GM12864 (cell line): ENCODE measurements around the gene CAMK2B.

Experiments
- DNase-seq: peaks from one replicate; pipeline ENCODE4 v3.0.0-alpha.2; 2011; ENCODE audit warnings: low read depth
- H3K4me3 ChIP-seq: 2 replicates; pipeline ENCODE4 v1.5.1; 2011; ENCODE audit warnings: mild to moderate bottlenecking, low read depth, low read length, control low read depth
- TF ChIP-seq, protein P1 (sequence below): IDR thresholded peaks from 2 replicates; pipeline ENCODE4 v1.5.1; 2011; ENCODE audit warnings: low read depth, mild to moderate bottlenecking, moderate library complexity, low read length, control low read depth, inconsistent platforms; ENCODE audit errors: missing control alignments

The CAMK2B gene

DNA sequence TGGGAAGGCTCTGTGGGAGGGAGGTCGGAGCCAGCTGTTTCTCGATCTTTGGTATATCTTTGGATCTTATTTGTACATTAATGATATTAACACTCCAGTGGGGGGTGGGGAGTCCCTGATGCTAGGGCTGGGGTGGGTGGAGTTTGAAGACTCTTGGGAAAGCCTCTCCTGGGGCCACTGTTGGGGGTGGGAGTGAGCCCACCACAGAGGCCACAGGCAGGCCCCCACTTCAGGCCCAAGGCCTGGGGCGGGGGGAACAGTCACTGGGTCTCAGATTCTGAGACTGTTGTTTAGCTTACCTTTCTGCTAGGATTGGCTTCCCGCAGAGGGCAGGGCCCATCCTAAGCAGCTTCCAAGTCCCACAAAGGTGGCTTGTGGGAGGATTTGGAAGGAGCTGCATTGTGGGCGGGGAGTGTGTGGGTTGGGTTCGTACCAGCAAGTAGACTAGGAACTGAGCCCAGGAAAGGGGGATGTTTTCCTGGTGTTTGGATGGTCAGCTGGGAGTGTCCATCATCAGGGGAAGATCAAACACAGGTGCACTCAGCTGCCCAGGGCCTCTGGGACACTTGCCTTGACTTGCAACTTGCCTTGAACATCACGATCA is 112.7 kb downstream of the CAMK2B start:
- H3K4me3 ChIP-seq, result no peak overlapping the region
- no peak for DNase-seq
- TF ChIP-seq, protein P1, sequence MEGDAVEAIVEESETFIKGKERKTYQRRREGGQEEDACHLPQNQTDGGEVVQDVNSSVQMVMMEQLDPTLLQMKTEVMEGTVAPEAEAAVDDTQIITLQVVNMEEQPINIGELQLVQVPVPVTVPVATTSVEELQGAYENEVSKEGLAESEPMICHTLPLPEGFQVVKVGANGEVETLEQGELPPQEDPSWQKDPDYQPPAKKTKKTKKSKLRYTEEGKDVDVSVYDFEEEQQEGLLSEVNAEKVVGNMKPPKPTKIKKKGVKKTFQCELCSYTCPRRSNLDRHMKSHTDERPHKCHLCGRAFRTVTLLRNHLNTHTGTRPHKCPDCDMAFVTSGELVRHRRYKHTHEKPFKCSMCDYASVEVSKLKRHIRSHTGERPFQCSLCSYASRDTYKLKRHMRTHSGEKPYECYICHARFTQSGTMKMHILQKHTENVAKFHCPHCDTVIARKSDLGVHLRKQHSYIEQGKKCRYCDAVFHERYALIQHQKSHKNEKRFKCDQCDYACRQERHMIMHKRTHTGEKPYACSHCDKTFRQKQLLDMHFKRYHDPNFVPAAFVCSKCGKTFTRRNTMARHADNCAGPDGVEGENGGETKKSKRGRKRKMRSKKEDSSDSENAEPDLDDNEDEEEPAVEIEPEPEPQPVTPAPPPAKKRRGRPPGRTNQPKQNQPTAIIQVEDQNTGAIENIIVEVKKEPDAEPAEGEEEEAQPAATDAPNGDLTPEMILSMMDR, result no peak

- TF ChIP-seq, protein P1, result no peak
- no peak overlapping the region for H3K4me3 ChIP-seq
- DNase-seq, result no peak
Measured at GRCh38 chr7:44212018-44212417, 113.4 kb downstream of the CAMK2B start.

- H3K4me3 ChIP-seq, result no peak overlapping the region
- TF ChIP-seq, protein P1, result no peak
- DNase-seq, result no peak
Measured at GRCh38 chr7:44211126-44211675, 114.2 kb downstream of the CAMK2B start.

DNA sequence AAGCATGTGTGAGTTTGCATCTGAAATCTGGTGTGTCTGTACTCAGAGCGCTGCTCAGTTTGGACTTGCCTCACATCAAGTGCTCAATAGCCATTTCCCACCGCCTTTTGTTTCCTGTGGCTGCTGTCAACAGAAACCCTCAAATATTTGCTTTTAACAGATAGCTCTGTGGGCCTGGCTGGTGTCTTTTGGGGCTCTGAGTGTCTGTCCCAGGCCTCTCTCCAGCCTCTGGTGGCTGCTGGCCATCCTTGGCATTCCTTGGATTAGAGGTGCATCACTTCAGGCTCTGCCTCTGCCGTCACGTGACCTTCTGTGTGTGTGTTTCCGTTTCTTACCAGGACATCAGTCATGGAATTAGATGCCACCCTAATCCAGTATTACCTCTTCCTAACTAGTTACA is 115.3 kb downstream of the CAMK2B start:
- TF ChIP-seq, protein P1, result no peak
- H3K4me3 ChIP-seq, result no peak overlapping the region
- DNase-seq, result no peak

DNA sequence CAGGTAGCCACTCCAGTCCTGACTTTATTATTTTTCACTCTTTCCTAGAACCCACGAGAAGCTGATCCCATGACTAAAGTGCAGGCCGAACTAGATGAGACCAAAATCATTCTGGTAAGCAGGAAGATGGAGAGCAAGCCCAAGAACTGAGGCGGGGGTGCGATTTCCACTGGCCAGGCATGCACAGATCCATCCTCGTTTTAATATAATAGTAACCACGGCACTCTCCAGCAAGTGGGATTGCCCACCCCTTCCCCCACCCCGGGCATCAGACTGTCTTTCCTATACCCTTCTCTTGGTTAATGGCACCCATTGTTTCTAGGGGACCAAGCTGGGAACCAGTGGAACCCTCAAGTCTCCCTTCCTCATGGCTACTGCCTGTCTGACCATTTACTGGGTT is 117.3 kb downstream of the CAMK2B start:
- no peak overlapping the region for H3K4me3 ChIP-seq
- DNase-seq, result no peak
- TF ChIP-seq, protein P1, result no peak

DNA sequence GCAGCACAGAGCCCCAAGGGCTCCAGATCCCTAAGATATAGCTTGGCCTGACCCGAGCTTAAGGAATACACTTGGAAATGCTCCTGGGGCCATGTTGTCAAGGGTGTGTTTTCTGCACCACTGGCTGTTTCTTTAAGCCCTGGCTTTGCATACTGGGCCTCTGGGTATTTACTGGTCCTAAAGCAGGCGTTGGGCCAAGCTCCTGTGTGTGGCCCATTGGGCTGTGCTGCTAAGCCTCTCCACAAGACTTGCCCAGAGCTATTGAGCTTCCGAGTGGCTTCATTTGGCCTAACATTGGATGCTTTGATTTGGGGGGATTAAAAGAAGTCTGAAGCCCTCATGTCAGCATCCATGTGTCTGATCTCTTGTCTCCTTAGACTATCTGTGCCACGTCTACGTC is 119.4 kb downstream of the CAMK2B start:
- no peak for DNase-seq
- TF ChIP-seq, protein P1, result no peak
- H3K4me3 ChIP-seq, result no peak overlapping the region

DNA sequence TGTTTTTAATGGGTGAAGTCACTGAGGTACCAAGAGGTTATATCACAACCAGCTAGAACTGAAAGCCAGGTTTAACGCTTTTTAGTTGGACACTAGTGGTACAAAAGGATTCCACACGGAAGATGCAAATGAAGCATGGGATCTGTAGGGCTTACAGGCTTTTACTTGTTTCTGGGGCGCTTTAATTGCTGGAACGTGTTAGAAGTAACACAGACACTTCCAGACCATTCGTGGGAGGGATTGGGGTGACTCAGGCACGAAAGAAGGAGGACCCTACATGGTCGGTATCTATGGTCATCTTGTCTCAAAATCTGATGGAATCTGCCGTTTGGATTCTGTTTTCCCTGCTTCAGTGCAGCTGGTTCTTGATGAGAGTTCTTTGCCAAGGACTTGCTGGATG is 123.6 kb downstream of the CAMK2B start:
- TF ChIP-seq, protein P1, result no peak
- no peak for DNase-seq
- H3K4me3 ChIP-seq, result peak overlapping the region; percentile 84
